Tibial nerve (tissue), 4 donors: ENCODE results near the gene ASIC4.

ENCODE experiments used
- EP300 ChIP-seq, 2 donors: sonication (generic); formaldehyde crosslinking; IDR thresholded peaks; one replicate each; pipeline ENCODE4 v1.6.1; 2017; ENCODE audit warnings: antibody characterized with exemption in 2 of 2, mild to moderate bottlenecking in 1 of 2
- POLR2A ChIP-seq, 2 donors: fragments of 450-650 bp; IDR thresholded peaks; one replicate each; pipeline ENCODE4 v1.6.1; 2017; ENCODE audit warnings: antibody characterized with exemption in 2 of 2, mild to moderate bottlenecking in 2 of 2, moderate library complexity in 2 of 2
- TF ChIP-seq, protein P1 (sequence below), 5 experiments: fragments of 200-600 bp in 3 of 5; fragments of 450-650 bp in 2 of 5; sonication (generic) in 3 of 5; IDR thresholded peaks; one replicate each; pipeline ENCODE4 v1.5.1; 2016 to 2019; ENCODE audit warnings: antibody characterized with exemption in 5 of 5, mild to moderate bottlenecking in 3 of 5, moderate library complexity in 2 of 5

GRCh38 chr2:219523031-219523671, 8.9 kb downstream of the ASIC4 start:
- TF ChIP-seq, protein P1, sequence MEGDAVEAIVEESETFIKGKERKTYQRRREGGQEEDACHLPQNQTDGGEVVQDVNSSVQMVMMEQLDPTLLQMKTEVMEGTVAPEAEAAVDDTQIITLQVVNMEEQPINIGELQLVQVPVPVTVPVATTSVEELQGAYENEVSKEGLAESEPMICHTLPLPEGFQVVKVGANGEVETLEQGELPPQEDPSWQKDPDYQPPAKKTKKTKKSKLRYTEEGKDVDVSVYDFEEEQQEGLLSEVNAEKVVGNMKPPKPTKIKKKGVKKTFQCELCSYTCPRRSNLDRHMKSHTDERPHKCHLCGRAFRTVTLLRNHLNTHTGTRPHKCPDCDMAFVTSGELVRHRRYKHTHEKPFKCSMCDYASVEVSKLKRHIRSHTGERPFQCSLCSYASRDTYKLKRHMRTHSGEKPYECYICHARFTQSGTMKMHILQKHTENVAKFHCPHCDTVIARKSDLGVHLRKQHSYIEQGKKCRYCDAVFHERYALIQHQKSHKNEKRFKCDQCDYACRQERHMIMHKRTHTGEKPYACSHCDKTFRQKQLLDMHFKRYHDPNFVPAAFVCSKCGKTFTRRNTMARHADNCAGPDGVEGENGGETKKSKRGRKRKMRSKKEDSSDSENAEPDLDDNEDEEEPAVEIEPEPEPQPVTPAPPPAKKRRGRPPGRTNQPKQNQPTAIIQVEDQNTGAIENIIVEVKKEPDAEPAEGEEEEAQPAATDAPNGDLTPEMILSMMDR (IDR thresholded peaks at IDR 0.05): no peak
- TF ChIP-seq POLR2A (IDR thresholded peaks at IDR 0.05) (no peak), EP300 (IDR thresholded peaks at IDR 0.05) (no peak)
